HG02840 (cell line): ENCODE data around the gene TEX12.

Experiments
- ATAC-seq: cut with Tn5 transposase; IDR thresholded peaks from one replicate; pipeline ENCODE4 v1.9.1; 2021; ENCODE audit warnings: mild to moderate bottlenecking, moderate library complexity, moderate number of reproducible peaks; ENCODE audit not compliant: unreplicated experiment, low FRiP score

Gene TEX12

DNA sequence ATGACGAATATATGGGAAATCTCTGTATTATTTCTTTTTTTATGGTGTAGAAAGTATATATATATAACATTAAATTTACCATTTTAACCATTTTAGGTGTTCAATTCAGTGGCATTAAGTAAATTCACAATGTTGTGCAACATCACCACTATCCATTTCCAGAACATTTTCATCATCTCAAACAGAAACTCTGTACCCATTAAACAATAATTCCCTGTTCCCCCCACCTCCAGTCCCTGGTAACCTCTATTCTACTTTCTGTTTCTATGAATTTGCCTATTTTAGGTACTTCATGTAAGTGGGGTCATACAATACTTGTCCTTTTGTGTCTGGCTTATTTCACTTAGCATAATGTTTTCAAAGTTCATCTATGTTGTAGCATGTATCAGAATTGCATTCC lies 43.7 kb downstream of the TEX12 start:
- no peak for ATAC-seq

DNA sequence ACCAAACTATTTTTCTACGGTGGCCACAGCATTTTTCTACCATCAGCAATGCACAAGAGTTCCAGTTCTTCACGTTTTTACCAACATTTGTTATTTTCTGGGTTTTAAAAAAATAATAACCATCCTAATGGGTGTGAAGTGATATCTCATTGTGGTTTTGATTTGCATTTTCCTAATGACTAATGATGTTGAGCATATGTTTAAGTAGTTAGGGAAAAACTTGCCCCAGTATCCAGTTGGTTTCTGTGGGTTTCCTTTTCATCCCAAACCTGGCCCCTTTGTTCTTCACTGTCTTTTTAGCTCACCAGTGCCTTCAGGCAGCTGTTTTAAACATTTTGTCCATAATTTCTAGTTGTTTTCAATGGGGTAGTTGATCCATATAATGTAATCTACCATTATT lies 44.4 kb downstream of the TEX12 start:
- no peak for ATAC-seq

DNA sequence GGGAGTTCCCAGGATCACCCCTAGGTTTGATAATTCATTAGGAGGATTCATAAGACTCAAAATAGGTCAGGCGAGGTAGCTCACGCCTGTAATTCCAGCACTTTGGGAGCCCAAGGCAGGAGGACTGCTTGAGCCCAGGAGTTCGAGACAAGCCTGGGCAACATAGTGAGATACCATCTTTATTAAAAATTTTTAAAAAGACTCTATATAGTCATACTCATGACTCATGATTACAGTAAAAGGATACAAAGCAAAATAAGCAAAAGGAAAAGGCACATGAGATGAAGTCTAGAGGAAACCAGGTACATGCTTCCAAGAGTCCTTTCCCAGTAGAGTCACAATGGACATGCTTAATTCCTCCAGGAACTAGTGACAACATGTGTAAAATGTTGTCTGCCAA lies 45.1 kb downstream of the TEX12 start:
- no peak for ATAC-seq

DNA sequence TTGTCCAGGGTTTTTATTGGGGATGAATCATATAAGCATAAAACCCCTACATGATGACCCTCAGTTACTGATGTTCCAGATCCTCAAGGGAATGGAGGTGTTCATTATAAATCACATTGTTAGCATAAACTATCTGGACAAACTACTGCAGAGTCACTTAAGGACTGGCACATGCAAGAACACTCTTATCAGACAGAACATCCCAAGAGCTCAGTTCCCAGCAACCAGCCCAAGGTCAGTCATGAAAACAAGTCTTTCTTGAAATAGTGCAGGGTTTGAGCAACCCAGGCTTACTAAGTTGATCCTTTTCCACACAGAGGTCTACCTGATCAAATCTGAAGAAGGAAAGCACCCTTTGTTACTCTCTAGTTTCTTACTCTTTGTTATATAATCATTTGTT lies 45.5 kb downstream of the TEX12 start:
- ATAC-seq: no peak

DNA sequence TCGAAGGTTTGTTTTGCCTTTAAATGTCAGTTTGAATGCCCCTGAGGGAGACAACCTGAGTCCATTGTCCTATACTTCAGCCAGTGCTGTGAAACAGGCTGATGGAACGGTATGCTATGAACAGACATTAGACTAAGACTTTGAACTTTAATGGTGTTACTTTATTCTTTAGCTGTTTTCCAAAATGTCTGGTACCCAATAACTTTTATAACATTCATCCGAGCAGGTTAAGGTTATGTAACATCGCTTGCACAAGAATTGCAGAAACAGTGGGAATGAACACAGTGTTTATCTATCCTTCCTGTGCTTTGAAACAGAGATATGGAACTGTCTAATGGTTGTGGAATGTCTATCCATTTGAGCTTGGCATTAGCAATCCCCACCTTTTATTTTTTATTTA lies 46.6 kb downstream of the TEX12 start:
- ATAC-seq: no peak

DNA sequence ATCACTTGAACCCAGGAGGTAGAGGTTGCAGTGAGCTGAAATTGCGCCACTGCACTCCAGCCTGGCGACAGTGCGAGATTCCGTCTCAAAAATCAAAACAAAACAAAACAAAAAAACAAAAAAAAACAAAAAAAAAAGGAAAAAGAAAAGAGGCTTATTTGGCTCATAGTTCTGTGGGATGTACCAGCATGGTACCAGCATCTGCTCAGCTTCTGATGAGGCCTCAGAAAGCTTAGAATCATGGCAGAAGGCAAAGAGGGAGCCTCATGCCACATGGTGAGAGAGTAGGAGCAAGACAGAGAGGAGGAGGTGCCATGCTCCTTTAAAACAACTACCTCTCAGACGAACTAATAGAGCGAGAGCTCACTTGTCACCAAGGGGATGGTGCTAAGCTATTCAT lies 48.4 kb downstream of the TEX12 start:
- ATAC-seq: no peak

DNA sequence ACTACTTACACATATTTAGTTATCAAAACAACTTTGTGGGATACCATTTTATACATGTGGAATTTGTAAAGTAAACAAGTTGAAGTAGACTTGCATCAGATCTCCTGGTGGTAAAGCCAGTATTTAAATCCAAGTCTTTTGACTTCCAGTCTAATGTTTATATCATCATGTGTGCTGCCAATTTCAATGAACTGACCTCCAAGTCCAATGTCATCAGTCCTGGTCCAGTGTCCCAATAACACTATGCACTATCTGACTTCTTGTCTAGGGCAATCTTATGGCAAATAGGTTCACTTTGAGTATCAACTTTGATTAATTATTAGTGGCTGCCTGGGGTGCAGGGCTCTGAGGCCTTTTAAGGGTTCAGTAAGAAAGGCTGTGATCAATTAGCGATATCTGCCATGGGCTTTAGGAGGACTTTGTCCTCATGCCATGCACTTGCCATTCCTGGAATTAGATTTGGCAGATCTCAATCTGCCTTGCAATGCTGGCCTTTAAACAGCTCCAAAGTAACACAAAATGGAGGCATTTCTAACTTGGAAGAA lies 49.5 kb downstream of the TEX12 start:
- ATAC-seq: no peak

DNA sequence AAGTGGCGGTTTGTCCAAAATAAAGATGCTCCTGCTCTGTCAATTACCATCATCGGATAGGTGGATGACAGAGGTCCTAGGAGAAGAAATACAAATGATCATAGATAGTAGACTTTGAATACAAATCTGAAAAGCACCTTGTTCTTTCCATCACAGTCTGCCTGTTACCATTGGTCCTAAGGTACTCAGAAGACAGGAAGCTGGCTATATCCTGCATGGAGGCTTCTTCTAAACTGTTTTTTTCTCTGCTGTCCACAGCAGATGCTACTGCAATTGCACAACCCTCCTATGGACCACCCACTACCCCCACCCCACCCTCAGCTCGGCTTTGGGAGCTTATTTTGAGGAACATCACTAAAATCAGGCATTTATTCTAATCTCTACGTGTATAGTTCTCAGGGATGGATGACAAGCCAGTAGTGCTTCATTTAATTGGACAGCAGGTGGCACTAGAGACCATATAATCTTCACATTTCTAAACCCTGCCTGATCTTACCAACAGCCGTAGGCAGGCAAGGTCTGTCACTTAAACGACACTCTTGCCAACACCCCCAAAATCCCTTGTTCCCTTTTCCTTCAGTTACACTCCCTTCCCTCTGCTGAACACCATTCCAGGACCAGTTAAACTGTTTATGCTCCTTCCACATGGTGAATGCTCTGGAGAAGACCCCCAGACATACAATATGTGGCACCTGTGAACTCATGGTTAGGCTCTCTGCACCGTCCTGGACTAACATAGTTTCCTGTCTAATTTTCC lies 52.5 kb downstream of the TEX12 start:
- ATAC-seq: peak; percentile 84

DNA sequence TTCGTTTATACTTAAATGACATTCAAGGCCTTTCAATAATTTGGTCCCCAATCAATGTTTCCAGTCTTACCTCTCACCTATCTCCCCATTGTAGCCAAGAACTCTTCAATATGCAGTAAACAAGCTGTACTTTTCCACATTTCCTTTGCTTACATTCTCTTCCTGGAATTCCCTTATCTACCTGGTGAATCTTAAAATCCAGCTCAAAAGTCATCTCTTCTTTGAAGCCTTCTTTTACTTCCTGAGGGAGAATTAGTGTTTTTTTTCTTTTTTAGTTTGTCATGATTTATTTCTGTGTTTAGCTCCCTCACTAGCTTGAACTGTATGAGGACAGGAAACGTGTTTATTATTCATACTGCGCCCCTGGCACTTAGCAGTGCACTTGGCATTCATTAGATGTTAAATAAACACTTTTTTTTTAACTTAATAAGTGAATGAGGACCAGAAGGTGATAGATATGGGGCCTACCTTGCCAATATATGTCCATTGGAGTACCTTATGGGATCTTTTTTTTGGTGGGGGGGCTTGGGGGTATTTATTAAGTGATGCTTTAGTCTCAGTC lies 54.2 kb downstream of the TEX12 start:
- ATAC-seq: no peak
